Kidney (tissue), 14 donors: ENCODE measurements around the gene METTL9. TPM values are rescaled to one million over a fixed set of nuclear protein-coding genes. Genes with fewer than 3 reads are reported as not detected.
"Not testable (repeated sequence)": the region's sequence is repeated elsewhere in the genome, so short reads cannot be mapped to it uniquely, and the experiment has no call there.

ENCODE experiments used
- DNase-seq, 5 donors: peaks; one replicate each; pipeline ENCODE4 v3.0.0-alpha.2; 2013 to 2020
- FAIRE-seq: peaks from 2 replicates; lab custom pipeline; 2012; peaks lifted over from hg19 to GRCh38; lab: Jason Lieb, UNC
- H3K27ac ChIP-seq, 2 donors: one replicate each; pipeline ENCODE4 v1.7.0; 2013; ENCODE audit warnings: low read depth in 2 of 2, low read length in 2 of 2, inconsistent platforms in 1 of 2
- H3K27me3 ChIP-seq: one replicate; pipeline ENCODE4 v1.7.1; 2013; ENCODE audit warnings: low read length, inconsistent platforms; ENCODE audit not compliant: control insufficient read depth, insufficient read depth
- H3K36me3 ChIP-seq, 3 donors: one replicate each; pipeline versions ENCODE4 v1.7.0 to v1.7.1; 2013; ENCODE audit warnings: low read length in 3 of 3, control low read depth in 1 of 3, inconsistent platforms in 1 of 3; ENCODE audit not compliant: insufficient read depth in 3 of 3, control insufficient read depth in 2 of 3
- H3K4me1 ChIP-seq, 3 donors: one replicate each; pipeline versions ENCODE4 v1.7.0 to v1.7.1; 2013; ENCODE audit warnings: low read length in 3 of 3, inconsistent platforms in 1 of 3, low read depth in 1 of 3; ENCODE audit not compliant: control insufficient read depth in 2 of 3, insufficient read depth in 2 of 3
- H3K4me3 ChIP-seq, 3 donors: one replicate each; pipeline versions ENCODE4 v1.7.0 to v1.8.1; 2013; ENCODE audit warnings: low read length in 3 of 3, control low read depth in 1 of 3, inconsistent platforms in 1 of 3
- H3K9ac ChIP-seq, 3 donors: one replicate each; pipeline versions ENCODE4 v1.7.0 to v1.7.1; 2013; ENCODE audit warnings: low read length in 3 of 3, control low read depth in 1 of 3, inconsistent platforms in 1 of 3
- H3K9me3 ChIP-seq, 3 donors: one replicate each; pipeline versions ENCODE4 v1.7.0 to v1.7.1; 2013; ENCODE audit warnings: low read length in 3 of 3, control low read depth in 1 of 3, inconsistent platforms in 1 of 3; ENCODE audit not compliant: control insufficient read depth in 2 of 3, insufficient read depth in 1 of 3
- intact Hi-C: fragments of 100-400 bp; cut with DNase I; formaldehyde crosslinking; loops from one replicate; pipeline ENCODE4 v1.11.1; 2022
- polyA plus RNA-seq: library from polyadenylated mRNA; stranded (reverse); fragments of 350-450 nt; fragmentation: Illumina TruSeq; extraction: RNeasy Lipid Tissue Mini Kit (QIAGEN cat#74804); gene quantifications from one replicate; pipeline ENCODE4 v1.2.3, GENCODE V29; 2014; ENCODE audit warnings: low read depth, low replicate concordance; ENCODE audit not compliant: insufficient read depth
- total RNA-seq: library from RNA; stranded (reverse); fragmentation: NEBNext Ultra II Directional; extraction: Animal tissue kit (Norgen Biotek cat#: 25700); gene quantifications from one replicate; pipeline ENCODE4 v1.2.1, GENCODE V29; 2021
- TF ChIP-seq, protein P1 (sequence below): IDR thresholded peaks from 3 replicates; pipeline ENCODE4 v1.5.1; 2012; ENCODE audit warnings: mild to moderate bottlenecking, moderate library complexity, borderline replicate concordance; ENCODE audit not compliant: insufficient read depth; ENCODE audit errors: extremely low read depth
- donor health status: control.
- donor health status: control.
- donor health status: control.
- donor health status: control.
- donor health status: control.
- donor health status: DM: yes; HTN: yes; CAD: no.
- donor health status: Normal renal cell carcinoma (clear cell type).

METTL9 gene
- total and polyA plus RNA-seq, 2 donors from 2014 or later = 129 to 193 TPM

GRCh38 chr16:21628121-21628726, 28.8 kb downstream of the METTL9 start:
- H3K36me3 ChIP-seq = no peaks in the 10 kb centered on the region
- no peaks in the 10 kb centered on the region for H3K9me3 ChIP-seq
- H3K4me1 ChIP-seq = peaks cover 0 to 31% (median 16%) of the 10 kb centered on the region in 3 donors
- H3K4me3 ChIP-seq = no peak overlapping the region
- H3K9ac ChIP-seq = no peak overlapping the region
- intact Hi-C loops = no loop called here
- DNase-seq (no peak), FAIRE-seq (no peak)
- TF ChIP-seq, protein P1, sequence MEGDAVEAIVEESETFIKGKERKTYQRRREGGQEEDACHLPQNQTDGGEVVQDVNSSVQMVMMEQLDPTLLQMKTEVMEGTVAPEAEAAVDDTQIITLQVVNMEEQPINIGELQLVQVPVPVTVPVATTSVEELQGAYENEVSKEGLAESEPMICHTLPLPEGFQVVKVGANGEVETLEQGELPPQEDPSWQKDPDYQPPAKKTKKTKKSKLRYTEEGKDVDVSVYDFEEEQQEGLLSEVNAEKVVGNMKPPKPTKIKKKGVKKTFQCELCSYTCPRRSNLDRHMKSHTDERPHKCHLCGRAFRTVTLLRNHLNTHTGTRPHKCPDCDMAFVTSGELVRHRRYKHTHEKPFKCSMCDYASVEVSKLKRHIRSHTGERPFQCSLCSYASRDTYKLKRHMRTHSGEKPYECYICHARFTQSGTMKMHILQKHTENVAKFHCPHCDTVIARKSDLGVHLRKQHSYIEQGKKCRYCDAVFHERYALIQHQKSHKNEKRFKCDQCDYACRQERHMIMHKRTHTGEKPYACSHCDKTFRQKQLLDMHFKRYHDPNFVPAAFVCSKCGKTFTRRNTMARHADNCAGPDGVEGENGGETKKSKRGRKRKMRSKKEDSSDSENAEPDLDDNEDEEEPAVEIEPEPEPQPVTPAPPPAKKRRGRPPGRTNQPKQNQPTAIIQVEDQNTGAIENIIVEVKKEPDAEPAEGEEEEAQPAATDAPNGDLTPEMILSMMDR = no peak
- H3K27me3 ChIP-seq = no peaks in the 10 kb centered on the region
- H3K27ac ChIP-seq = no peak overlapping the region

GRCh38 chr16:21628772-21629171, 29.4 kb downstream of the METTL9 start:
- TF ChIP-seq, protein P1 = no peak

GRCh38 chr16:21629616-21630539, 30.5 kb downstream of the METTL9 start:
- H3K4me3 ChIP-seq, H3K27ac ChIP-seq, FAIRE-seq, H3K36me3 ChIP-seq, H3K9me3 ChIP-seq, DNase-seq, H3K9ac ChIP-seq, intact Hi-C loops, H3K27me3 ChIP-seq: not testable (repeated sequence)
- peaks cover 0 to 23% (median 14%) of the 10 kb centered on the region in 3 donors for H3K4me1 ChIP-seq

More at GRCh38 chr16:21628772-21629171, 29.4 kb downstream of the METTL9 start:
- DNase-seq (no peak), FAIRE-seq (no peak)
- no peak overlapping the region for H3K9ac ChIP-seq
- no peaks in the 10 kb centered on the region for H3K36me3 ChIP-seq
- H3K27ac ChIP-seq = no peak overlapping the region
- H3K4me3 ChIP-seq = no peak overlapping the region
- peaks cover 0 to 31% (median 16%) of the 10 kb centered on the region in 3 donors for H3K4me1 ChIP-seq
- intact Hi-C loops = no loop called here
- no peaks in the 10 kb centered on the region for H3K27me3 ChIP-seq
- H3K9me3 ChIP-seq = no peaks in the 10 kb centered on the region

- H3K27ac ChIP-seq, H3K9ac ChIP-seq, FAIRE-seq, H3K27me3 ChIP-seq, H3K4me3 ChIP-seq, H3K9me3 ChIP-seq, H3K36me3 ChIP-seq, intact Hi-C loops, DNase-seq: not testable (repeated sequence)
- H3K4me1 ChIP-seq = peaks cover 0 to 22% (median 12%) of the 10 kb centered on the region in 3 donors
Observed at GRCh38 chr16:21630866-21631265, 31.5 kb downstream of the METTL9 start.

DNA sequence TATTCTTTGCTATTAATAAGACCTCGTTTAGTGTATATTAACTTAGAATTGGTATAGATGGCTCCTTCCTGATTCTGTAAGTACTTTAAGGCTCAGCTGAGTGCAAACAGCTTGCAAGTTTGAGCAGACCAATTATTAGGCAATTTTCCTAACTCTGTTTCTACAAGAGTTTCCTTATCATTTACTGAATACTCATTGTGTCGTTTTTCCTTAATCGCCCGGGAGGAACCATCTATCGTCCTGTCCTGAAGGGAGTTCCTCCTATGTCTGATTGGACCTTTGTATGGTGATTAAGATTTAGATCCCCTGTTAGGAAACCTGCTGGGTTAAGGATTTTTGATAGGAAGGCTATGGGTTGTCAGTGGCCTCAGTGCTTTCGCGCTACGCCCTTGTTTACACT, 32.0 kb downstream of the METTL9 start:
- H3K9me3 ChIP-seq, intact Hi-C loops, DNase-seq, H3K9ac ChIP-seq, H3K4me3 ChIP-seq, H3K27me3 ChIP-seq, FAIRE-seq: not testable (repeated sequence)
- Histone ChIP-seq H3K27ac (peak overlapping the region in 1 of 2 donors; percentile 3), H3K4me1 (peaks cover 0 to 17% (median 7%) of the 10 kb centered on the region in 3 donors), H3K36me3 (peaks cover 0 to 10% (median 0%) of the 10 kb centered on the region in 3 donors)

GRCh38 chr16:21631951-21632575, 32.7 kb downstream of the METTL9 start:
- H3K4me3 ChIP-seq, DNase-seq, intact Hi-C loops, H3K9me3 ChIP-seq, H3K9ac ChIP-seq, H3K27me3 ChIP-seq, FAIRE-seq, H3K27ac ChIP-seq: not testable (repeated sequence)
- Histone ChIP-seq H3K4me1 (peaks cover 0 to 10% (median 2%) of the 10 kb centered on the region in 3 donors), H3K36me3 (peaks cover 0 to 10% (median 0%) of the 10 kb centered on the region in 3 donors)
